Endothelial cell of umbilical vein (primary cell): Measurements from ENCODE around the gene OR7C2. TPM values are rescaled to one million over a fixed set of nuclear protein-coding genes. Genes with fewer than 3 reads are reported as not detected.

Experiments
- BruUV-seq: library from RNA; stranded (reverse); fragments of 400-500 nt; replicated peaks from 2 replicates; lab custom pipeline; 2021; lab: Mats Ljungman, UMichigan
- CTCF ChIA-PET: fragments of 300-600, 350-600 bp; sonication (Branson Sonifier 250); formaldehyde crosslinking; loops from one replicate; lab custom pipeline; 2021; ENCODE audit warnings: antibody characterized with exemption, inconsistent platforms; lab: Charles Lee
- POLR2A ChIA-PET: fragments of 300-600, 350-600 bp; sonication (Branson Sonifier 250); formaldehyde crosslinking; loops from one replicate; lab custom pipeline; 2021; ENCODE audit warnings: antibody characterized with exemption, inconsistent platforms; lab: Charles Lee
- DNase-seq: peaks from one replicate; pipeline ENCODE4 v3.0.0-alpha.2; 2011; ENCODE audit warnings: low read depth, low spot score
- FAIRE-seq: peaks from 2 replicates; lab custom pipeline; 2011; peaks lifted over from hg19 to GRCh38; lab: Jason Lieb, UNC
- H2AFZ ChIP-seq: 2 replicates; pipeline ENCODE4 v1.6.0; 2012; ENCODE audit warnings: low read depth, low read length, control low read depth, inconsistent platforms
- H3K27ac ChIP-seq: 2 replicates; pipeline ENCODE4 v1.5.1; 2011; ENCODE audit warnings: low read depth, mild to moderate bottlenecking, control low read depth, low read length, moderate library complexity; ENCODE audit not compliant: insufficient read depth
- H3K27me3 ChIP-seq, 2 experiments: 2 replicates each; pipeline versions ENCODE4 v1.6.0 to v1.6.1; 2011; ENCODE audit warnings: low read length in 2 of 2, mixed read lengths in 1 of 2; ENCODE audit not compliant: control insufficient read depth in 2 of 2, insufficient read depth in 2 of 2
- H3K36me3 ChIP-seq, 2 experiments: 2 replicates in 1 of 2; 3 replicates in 1 of 2; pipeline ENCODE4 v1.5.1; 2011; ENCODE audit warnings: low read length in 2 of 2, mild to moderate bottlenecking in 1 of 2, moderate library complexity in 1 of 2; ENCODE audit not compliant: control insufficient read depth in 2 of 2, insufficient read depth in 2 of 2; ENCODE audit errors: extremely low read depth in 1 of 2
- H3K4me1 ChIP-seq: 3 replicates; pipeline ENCODE4 v1.5.1; 2011; ENCODE audit warnings: mild to moderate bottlenecking, low read length; ENCODE audit not compliant: control insufficient read depth, insufficient read depth; ENCODE audit errors: extremely low read depth
- H3K4me2 ChIP-seq: 2 replicates; pipeline ENCODE4 v1.6.1; 2011; ENCODE audit warnings: low read length, control low read depth, mixed read lengths; ENCODE audit not compliant: insufficient read depth
- H3K4me3 ChIP-seq, 3 experiments: fragments of 200-600 bp in 1 of 3; sonication (generic), shearing (Covaris generic) in 1 of 3; replicated peaks in 1 of 3; 2 replicates each; pipeline ENCODE4 v1.5.1; 2011 to 2016; ENCODE audit warnings: control low read depth in 3 of 3, low read length in 3 of 3, mild to moderate bottlenecking in 2 of 3, inconsistent platforms in 1 of 3, low read depth in 1 of 3, moderate library complexity in 1 of 3; ENCODE audit not compliant: insufficient read depth in 1 of 3
- H3K79me2 ChIP-seq: 2 replicates; pipeline ENCODE4 v1.6.0; 2012; ENCODE audit warnings: low read length, inconsistent platforms; ENCODE audit not compliant: control insufficient read depth, insufficient read depth
- H3K9ac ChIP-seq: replicated peaks from 2 replicates; pipeline ENCODE3; 2011; ENCODE audit warnings: low read length, control low read depth; ENCODE audit not compliant: insufficient read depth; ENCODE audit errors: extremely low read depth
- H3K9me1 ChIP-seq: replicated peaks from 3 replicates; pipeline ENCODE4 v1.6.0; 2011; ENCODE audit warnings: mild to moderate bottlenecking, low read length; ENCODE audit not compliant: control insufficient read depth, insufficient read depth; ENCODE audit errors: extremely low read depth
- H3K9me3 ChIP-seq: replicated peaks from 2 replicates; pipeline ENCODE4 v1.5.1; 2012; ENCODE audit warnings: low read length, inconsistent platforms; ENCODE audit not compliant: control insufficient read depth, insufficient read depth
- H4K20me1 ChIP-seq: replicated peaks from 2 replicates; pipeline ENCODE3; 2011; ENCODE audit warnings: mild to moderate bottlenecking, low read length; ENCODE audit not compliant: control insufficient read depth, insufficient read depth; ENCODE audit errors: extremely low read depth
- EZH2 ChIP-seq: IDR thresholded peaks from 2 replicates; pipeline ENCODE4 v1.6.1; 2012; ENCODE audit warnings: borderline replicate concordance, low read depth, mild to moderate bottlenecking, moderate library complexity, low read length, inconsistent platforms; ENCODE audit not compliant: severe bottlenecking
- FOS ChIP-seq: IDR thresholded peaks from 2 replicates; pipeline ENCODE4 v1.6.1; 2011; ENCODE audit warnings: mild to moderate bottlenecking, low read length, moderate library complexity, borderline replicate concordance; ENCODE audit not compliant: insufficient read depth
- GATA2 ChIP-seq: IDR thresholded peaks from 2 replicates; pipeline ENCODE4 v1.7.0; 2011; ENCODE audit warnings: low read depth, mild to moderate bottlenecking, moderate library complexity, mixed read lengths, low read length; ENCODE audit not compliant: insufficient read length, insufficient read depth
- JUN ChIP-seq: IDR thresholded peaks from 2 replicates; pipeline ENCODE4 v1.6.1; 2011; ENCODE audit warnings: borderline replicate concordance, low read depth; ENCODE audit not compliant: insufficient read length, insufficient read depth
- MYC ChIP-seq: IDR thresholded peaks from one replicate; pipeline ENCODE4 v1.6.1; 2011; ENCODE audit warnings: mild to moderate bottlenecking, low read depth, low read length
- POLR2A ChIP-seq: IDR thresholded peaks from 2 replicates; pipeline ENCODE4 v1.6.1; 2012; ENCODE audit warnings: low read depth, mild to moderate bottlenecking, control low read depth, low read length
- POLR2AphosphoS5 ChIP-seq: IDR thresholded peaks from 2 replicates; pipeline ENCODE4 v1.6.1; 2012; ENCODE audit warnings: low read depth, mild to moderate bottlenecking, control low read depth, low read length, moderate library complexity; ENCODE audit not compliant: insufficient read depth
- dilution Hi-C: fragments of 300-500 bp; cut with MboI; formaldehyde crosslinking; loops from one replicate; pipeline ENCODE4 v1.15.0; 2019; ENCODE audit warnings: low sequenced_read_pairs; ENCODE audit not compliant: extremely low pct_ligation_motif_present
- intact Hi-C: fragments of 100-400 bp; cut with micrococcal nuclease; formaldehyde crosslinking; loops from one replicate; pipeline ENCODE4 v1.10.0; 2022
- polyA plus RNA-seq, 4 experiments: library from polyadenylated mRNA; depleted of rRNA in 3 of 4; stranded (reverse) in 3 of 4; unstranded in 1 of 4; fragments of >200 nt; gene quantifications; 2 replicates each; pipeline versions ENCODE4 v1.2.1 to v1.2.3, GENCODE V29; 2011 to 2012; ENCODE audit warnings: missing spikeins in 1 of 4
- total RNA-seq: library from RNA; stranded (reverse); gene quantifications from 2 replicates; pipeline ENCODE4 v1.2.3, GENCODE V29; 2021
- TF ChIP-seq, protein P1 (sequence below): IDR thresholded peaks from 2 replicates; pipeline ENCODE4 v1.6.1; 2011; ENCODE audit not compliant: insufficient read depth, insufficient read length
- TF ChIP-seq, protein P2 (sequence below), 2 donors: IDR thresholded peaks; 1 replicate in 1 of 2; 2 replicates in 1 of 2; pipeline ENCODE4 v1.5.1; 2011; ENCODE audit warnings: low read length in 2 of 2, mild to moderate bottlenecking in 2 of 2, moderate library complexity in 2 of 2, control low read depth in 1 of 2, inconsistent platforms in 1 of 2, low read depth in 1 of 2; ENCODE audit not compliant: insufficient read depth in 1 of 2; ENCODE audit errors: extremely low read depth in 1 of 2

OR7C2 gene
- total and polyA plus RNA-seq, 2 donors (not counting 3 experiments of a cell fraction or from before 2014, with no cell fraction given) = not detected

DNA sequence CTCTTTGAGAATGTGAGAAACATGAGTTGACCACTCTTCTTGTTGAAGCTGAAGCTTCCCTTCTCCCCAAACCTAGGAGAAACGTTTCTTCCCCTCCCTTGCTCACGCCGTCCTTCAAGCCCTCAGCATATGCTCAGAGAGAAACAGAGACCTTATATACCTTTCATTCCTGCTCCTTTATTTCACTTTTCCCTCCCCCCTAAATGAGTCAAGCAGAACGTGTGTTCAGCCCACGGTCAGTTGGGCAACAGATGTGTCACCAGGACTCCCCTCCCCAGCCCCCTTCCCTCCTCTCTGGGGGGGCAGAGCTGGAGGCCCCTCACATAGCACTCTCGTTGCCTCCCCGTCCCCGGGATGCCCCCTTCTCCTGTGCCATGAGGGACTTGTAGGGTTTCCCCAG lies 8.6 kb downstream of the OR7C2 start:
- DNase-seq (no peak), FAIRE-seq (no peak)
- intact Hi-C loops = no loop called here
- no peak overlapping the region for H3K4me3 ChIP-seq
- BruUV-seq = no TSS peak
- no peaks in the 10 kb centered on the region for H4K20me1 ChIP-seq
- H3K27me3 ChIP-seq = no peaks in the 10 kb centered on the region
- POLR2A ChIA-PET = no interaction called here
- H2AFZ ChIP-seq = no peak overlapping the region
- dilution Hi-C loops = no loop called here
- H3K9ac ChIP-seq = no peak overlapping the region
- no peaks in the 10 kb centered on the region for H3K9me1 ChIP-seq
- no peak overlapping the region for H3K27ac ChIP-seq
- CTCF ChIA-PET = no interaction called here
- no peaks in the 10 kb centered on the region for H3K4me1 ChIP-seq
- no peak for TF ChIP-seq POLR2AphosphoS5
- no peak for TF ChIP-seq EZH2
- no peak for TF ChIP-seq MYC
- TF ChIP-seq POLR2A = no peak
- TF ChIP-seq, protein P1, sequence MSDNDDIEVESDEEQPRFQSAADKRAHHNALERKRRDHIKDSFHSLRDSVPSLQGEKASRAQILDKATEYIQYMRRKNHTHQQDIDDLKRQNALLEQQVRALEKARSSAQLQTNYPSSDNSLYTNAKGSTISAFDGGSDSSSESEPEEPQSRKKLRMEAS = no peak
- TF ChIP-seq FOS = no peak
- TF ChIP-seq JUN = no peak
- TF ChIP-seq, protein P2, sequence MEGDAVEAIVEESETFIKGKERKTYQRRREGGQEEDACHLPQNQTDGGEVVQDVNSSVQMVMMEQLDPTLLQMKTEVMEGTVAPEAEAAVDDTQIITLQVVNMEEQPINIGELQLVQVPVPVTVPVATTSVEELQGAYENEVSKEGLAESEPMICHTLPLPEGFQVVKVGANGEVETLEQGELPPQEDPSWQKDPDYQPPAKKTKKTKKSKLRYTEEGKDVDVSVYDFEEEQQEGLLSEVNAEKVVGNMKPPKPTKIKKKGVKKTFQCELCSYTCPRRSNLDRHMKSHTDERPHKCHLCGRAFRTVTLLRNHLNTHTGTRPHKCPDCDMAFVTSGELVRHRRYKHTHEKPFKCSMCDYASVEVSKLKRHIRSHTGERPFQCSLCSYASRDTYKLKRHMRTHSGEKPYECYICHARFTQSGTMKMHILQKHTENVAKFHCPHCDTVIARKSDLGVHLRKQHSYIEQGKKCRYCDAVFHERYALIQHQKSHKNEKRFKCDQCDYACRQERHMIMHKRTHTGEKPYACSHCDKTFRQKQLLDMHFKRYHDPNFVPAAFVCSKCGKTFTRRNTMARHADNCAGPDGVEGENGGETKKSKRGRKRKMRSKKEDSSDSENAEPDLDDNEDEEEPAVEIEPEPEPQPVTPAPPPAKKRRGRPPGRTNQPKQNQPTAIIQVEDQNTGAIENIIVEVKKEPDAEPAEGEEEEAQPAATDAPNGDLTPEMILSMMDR (IDR thresholded peaks at IDR 0.05; ENCODE audit: extremely low read depth in 1 of 2, insufficient read depth in 1 of 2, low read depth in 1 of 2, low read length in 2 of 2) = no peak
- TF ChIP-seq GATA2 = no peak
- H3K9me3 ChIP-seq = no peaks in the 10 kb centered on the region
- H3K36me3 ChIP-seq = no peaks in the 10 kb centered on the region
- no peaks in the 10 kb centered on the region for H3K79me2 ChIP-seq
- no peak overlapping the region for H3K4me2 ChIP-seq
